Heart left ventricle (tissue), 13 donors: ENCODE data around the gene SEMA6D.

Source experiments
- POLR2A ChIP-seq, 2 donors: fragments of 450-650 bp; IDR thresholded peaks; one replicate each; pipeline ENCODE4 v1.6.1; 2017; ENCODE audit warnings: antibody characterized with exemption in 2 of 2, mild to moderate bottlenecking in 2 of 2, moderate library complexity in 2 of 2
- TF ChIP-seq, protein P1 (sequence below), 12 donors: fragments of 200-600 bp; sonication (generic) in 4 of 12; IDR thresholded peaks; one replicate each; pipeline versions ENCODE4 v1.5.0 to v1.8.0; 2018 to 2022; ENCODE audit warnings: antibody characterized with exemption in 12 of 12, mild to moderate bottlenecking in 5 of 12
- donor health status: ischemic (EF 13 %, LVEDD 7.1; RV severe dilation, severe dysfunction).
- donor health status: DM: no; HTN: yes; CAD: no.
- donor health status: DM: no; HTN: no; CAD: no.
- donor health status: ischemic (EF 25% LVEDD 6.9; RV normal size, moderate dysfunction).
- donor health status: ischemic (EF 25% LVEDD 5.7; RV mildly dilated, moderate dysfunction).
- donor health status: ischemic (EF 35%, LVEDD 5.7; RV mildly dilated, moderate dysfunction).
- donor health status: nonischemic (EF 11% LVEDD 7.7; RV severe dilation, severe dysfunction).
- donor health status: DM: yes; HTN: yes; CAD: no.
- donor health status: PGD.
- donor health status: ischemic (EF 29% LVEDD 5.4; RV normal size, mild dysfunction).
- donor health status: nonischemic (EF 23%, LVEDD 6.1; RV moderate dilation, normal function).

DNA sequence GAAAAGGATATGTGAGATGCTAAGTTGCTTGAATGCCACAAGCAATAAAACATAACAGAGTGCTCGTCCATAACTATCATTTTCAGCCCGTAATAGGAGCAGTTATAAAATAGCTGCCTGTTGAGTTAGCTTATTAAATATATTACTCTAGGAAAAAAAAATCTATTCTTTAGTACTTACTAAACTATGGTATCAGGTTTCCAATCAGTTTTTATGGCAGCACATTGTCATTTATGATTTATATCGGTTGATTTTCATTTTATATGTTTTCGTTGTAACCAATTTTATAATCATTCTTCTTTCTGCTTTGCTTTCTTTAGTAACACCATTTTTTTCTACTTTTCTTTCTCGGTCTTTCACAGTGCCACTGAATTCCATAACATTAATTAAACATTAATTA lies 51.9 kb downstream of the SEMA6D start:
- TF ChIP-seq, protein P1, sequence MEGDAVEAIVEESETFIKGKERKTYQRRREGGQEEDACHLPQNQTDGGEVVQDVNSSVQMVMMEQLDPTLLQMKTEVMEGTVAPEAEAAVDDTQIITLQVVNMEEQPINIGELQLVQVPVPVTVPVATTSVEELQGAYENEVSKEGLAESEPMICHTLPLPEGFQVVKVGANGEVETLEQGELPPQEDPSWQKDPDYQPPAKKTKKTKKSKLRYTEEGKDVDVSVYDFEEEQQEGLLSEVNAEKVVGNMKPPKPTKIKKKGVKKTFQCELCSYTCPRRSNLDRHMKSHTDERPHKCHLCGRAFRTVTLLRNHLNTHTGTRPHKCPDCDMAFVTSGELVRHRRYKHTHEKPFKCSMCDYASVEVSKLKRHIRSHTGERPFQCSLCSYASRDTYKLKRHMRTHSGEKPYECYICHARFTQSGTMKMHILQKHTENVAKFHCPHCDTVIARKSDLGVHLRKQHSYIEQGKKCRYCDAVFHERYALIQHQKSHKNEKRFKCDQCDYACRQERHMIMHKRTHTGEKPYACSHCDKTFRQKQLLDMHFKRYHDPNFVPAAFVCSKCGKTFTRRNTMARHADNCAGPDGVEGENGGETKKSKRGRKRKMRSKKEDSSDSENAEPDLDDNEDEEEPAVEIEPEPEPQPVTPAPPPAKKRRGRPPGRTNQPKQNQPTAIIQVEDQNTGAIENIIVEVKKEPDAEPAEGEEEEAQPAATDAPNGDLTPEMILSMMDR (IDR thresholded peaks at IDR 0.05) = no peak
- no peak for TF ChIP-seq POLR2A (IDR thresholded peaks at IDR 0.05)
